GM12892 (cell line): ENCODE data around the gene KIAA0513.

Experiments
- POLR2AphosphoS5 ChIP-seq: IDR thresholded peaks from 2 replicates; pipeline ENCODE4 v1.6.1; 2011; ENCODE audit warnings: low read depth, low read length, control low read depth
- TAF1 ChIP-seq: IDR thresholded peaks from 2 replicates; pipeline ENCODE4 v1.6.1; 2011; ENCODE audit warnings: low read depth, mild to moderate bottlenecking, control low read depth, low read length, borderline replicate concordance

DNA sequence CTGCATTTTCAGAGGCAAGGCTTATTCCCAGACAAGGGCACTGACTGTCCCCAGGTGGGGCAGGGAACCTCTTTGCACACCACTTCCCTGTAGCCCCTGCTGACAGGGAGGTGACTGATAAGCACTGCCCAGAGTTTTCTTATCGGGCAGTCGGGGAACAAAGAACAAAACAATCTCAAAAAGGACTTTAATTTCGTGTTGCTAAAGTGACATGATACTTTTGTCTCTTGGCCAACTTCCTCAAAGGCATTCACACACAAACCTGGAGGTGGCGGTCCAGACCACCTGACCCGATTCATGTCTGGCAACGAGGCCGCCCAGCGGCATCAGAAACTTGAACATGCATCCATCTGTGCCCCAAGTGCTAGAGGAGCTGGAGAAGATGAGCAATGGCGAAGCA lies 45.2 kb upstream of the KIAA0513 start:
- TF ChIP-seq TAF1 (no peak), POLR2AphosphoS5 (no peak)
